GM23248 (cell line): ENCODE measurements around the gene DHX9.

Experiments used
- EZH2 ChIP-seq: fragments of 200-600 bp; sonication (generic); IDR thresholded peaks from 2 replicates; pipeline ENCODE4 v1.6.1; 2018; ENCODE audit warnings: antibody characterized with exemption, mild to moderate bottlenecking; ENCODE audit not compliant: insufficient read depth, poor library complexity, severe bottlenecking
- EZH2phosphoT487 ChIP-seq: fragments of 200-600 bp; sonication (generic); IDR thresholded peaks from 2 replicates; pipeline ENCODE4 v1.6.1; 2018; ENCODE audit warnings: antibody characterized with exemption, moderate library complexity, mild to moderate bottlenecking, low read depth; ENCODE audit not compliant: insufficient read depth

- TF ChIP-seq EZH2, result no peak
- TF ChIP-seq EZH2phosphoT487, result no peak
These were observed 6.7 kb downstream of the DHX9 start for GRCh38 chr1:182845894-182846293.
